HEK293T (cell line): ENCODE data around the gene PLCB1.

ENCODE experiments used
- CTCF ChIA-PET: fragments of 350-600 bp; formaldehyde crosslinking; extraction: SDS; loops from one replicate; lab custom pipeline; 2021; ENCODE audit warnings: antibody characterized with exemption, inconsistent platforms; lab: Yijun Ruan, JAX
- POLR2A ChIA-PET: fragments of 350-600 bp; formaldehyde crosslinking; extraction: SDS; loops from one replicate; lab custom pipeline; 2020; ENCODE audit warnings: antibody characterized with exemption, inconsistent platforms; lab: Yijun Ruan, JAX
- DNase-seq: peaks from one replicate; pipeline ENCODE4 v3.0.0; 2012; ENCODE audit warnings: mixed read lengths; ENCODE audit errors: extremely low spot score
- ARNT ChIP-seq: fragments of 450-650 bp; IDR thresholded peaks from 2 replicates; pipeline ENCODE4 v1.6.1; 2017; ENCODE audit warnings: mild to moderate bottlenecking
- BHLHE40 ChIP-seq: fragments of 450-650 bp; IDR thresholded peaks from 2 replicates; pipeline ENCODE4 v1.6.1; 2016; ENCODE audit warnings: mild to moderate bottlenecking, moderate library complexity, borderline replicate concordance
- CTBP1 ChIP-seq: fragments of 450-650 bp; IDR thresholded peaks from 2 replicates; pipeline ENCODE4 v1.6.1; 2016; ENCODE audit warnings: borderline replicate concordance
- ELF4 ChIP-seq: fragments of 450-650 bp; IDR thresholded peaks from 2 replicates; pipeline ENCODE4 v1.6.1; 2017; ENCODE audit warnings: antibody characterized with exemption
- FOXA1 ChIP-seq: fragments of 450-650 bp; IDR thresholded peaks from 2 replicates; pipeline ENCODE4 v1.6.1; 2016; ENCODE audit warnings: mild to moderate bottlenecking
- FOXK2 ChIP-seq: fragments of 450-650 bp; IDR thresholded peaks from 2 replicates; pipeline ENCODE4 v1.6.1; 2016; ENCODE audit warnings: mild to moderate bottlenecking
- FOXM1 ChIP-seq: fragments of 450-650 bp; IDR thresholded peaks from 2 replicates; pipeline ENCODE4 v1.6.1; 2017; ENCODE audit warnings: mild to moderate bottlenecking, borderline replicate concordance
- HDGF ChIP-seq: fragments of 450-650 bp; IDR thresholded peaks from 2 replicates; pipeline ENCODE4 v1.6.1; 2017; ENCODE audit warnings: antibody characterized with exemption, borderline replicate concordance
- L3MBTL2 ChIP-seq: fragments of 450-650 bp; conservative IDR thresholded peaks from 2 replicates; pipeline ENCODE4 v1.6.1; 2016; ENCODE audit warnings: mild to moderate bottlenecking
- LEF1 ChIP-seq: fragments of 450-650 bp; IDR thresholded peaks from 2 replicates; pipeline ENCODE4 v1.6.1; 2017; ENCODE audit warnings: mild to moderate bottlenecking, borderline replicate concordance
- NFRKB ChIP-seq: fragments of 450-650 bp; IDR thresholded peaks from 2 replicates; pipeline ENCODE4 v1.6.1; 2016; ENCODE audit warnings: mild to moderate bottlenecking, moderate library complexity
- PKNOX1 ChIP-seq: fragments of 450-650 bp; IDR thresholded peaks from 2 replicates; pipeline ENCODE4 v1.6.1; 2016
- SP1 ChIP-seq: fragments of 450-650 bp; IDR thresholded peaks from 2 replicates; pipeline ENCODE4 v1.6.1; 2017
- SUZ12 ChIP-seq: fragments of 450-650 bp; IDR thresholded peaks from 2 replicates; pipeline ENCODE4 v1.6.1; 2016; ENCODE audit warnings: mild to moderate bottlenecking
- TARDBP ChIP-seq: fragments of 450-650 bp; IDR thresholded peaks from 2 replicates; pipeline ENCODE4 v1.6.1; 2016
- ZNF384 ChIP-seq: fragments of 450-650 bp; IDR thresholded peaks from 2 replicates; pipeline ENCODE4 v1.6.1; 2016

PLCB1 gene

GRCh38 chr20:8421981-8422380 lies 289.9 kb downstream of the PLCB1 start:
- no peak for DNase-seq
- CTCF ChIA-PET, result no interaction called here
- TF ChIP-seq NFRKB (no peak), ARNT (no peak), ZNF384 (no peak), PKNOX1 (no peak), FOXM1 (no peak), SUZ12 (no peak), TARDBP (no peak), SP1 (no peak), BHLHE40 (no peak), L3MBTL2 (no peak)
- POLR2A ChIA-PET, result no interaction called here

GRCh38 chr20:8423482-8423881 lies 291.4 kb downstream of the PLCB1 start:
- no peak for DNase-seq
- no peak for TF ChIP-seq L3MBTL2
- TF ChIP-seq SP1, result no peak
- no peak for TF ChIP-seq BHLHE40
- no peak for TF ChIP-seq FOXK2
- TF ChIP-seq FOXM1, result no peak
- no peak for TF ChIP-seq HDGF
- no peak for TF ChIP-seq LEF1
- TF ChIP-seq SUZ12, result no peak
- no peak for TF ChIP-seq PKNOX1
- no peak for TF ChIP-seq ELF4
- TF ChIP-seq TARDBP, result no peak
- TF ChIP-seq CTBP1, result no peak
- no peak for TF ChIP-seq ARNT
- CTCF ChIA-PET, result no interaction called here

GRCh38 chr20:8424010-8424409 lies 291.9 kb downstream of the PLCB1 start:
- POLR2A ChIA-PET, result no interaction called here
- CTCF ChIA-PET, result no interaction called here
- DNase-seq, result no peak
- TF ChIP-seq TARDBP, result no peak
- no peak for TF ChIP-seq ELF4
- no peak for TF ChIP-seq SP1
- TF ChIP-seq ARNT, result no peak
- no peak for TF ChIP-seq FOXK2
- no peak for TF ChIP-seq SUZ12
- no peak for TF ChIP-seq BHLHE40
- TF ChIP-seq NFRKB, result no peak
- TF ChIP-seq ZNF384, result no peak
- no peak for TF ChIP-seq FOXM1
- no peak for TF ChIP-seq FOXA1
- no peak for TF ChIP-seq L3MBTL2
- TF ChIP-seq CTBP1, result no peak
- TF ChIP-seq PKNOX1, result no peak
- TF ChIP-seq HDGF, result no peak

More at GRCh38 chr20:8423482-8423881, 291.4 kb downstream of the PLCB1 start:
- POLR2A ChIA-PET, result no interaction called here

GRCh38 chr20:8425016-8425415 lies 292.9 kb downstream of the PLCB1 start:
- no peak for DNase-seq
- ChIA-PET POLR2A (no interaction called here), CTCF (no interaction called here)
- TF ChIP-seq BHLHE40 (no peak), ZNF384 (no peak), FOXK2 (no peak), LEF1 (no peak), ELF4 (no peak), PKNOX1 (no peak), HDGF (no peak)

- ChIA-PET CTCF (no interaction called here), POLR2A (interaction anchor here (0.7 kb wide), 1 partner anchor 648 kb away, joined by 3 read pairs; no protein-coding TSS in a partner anchor)
- no peak for DNase-seq
- no peak for TF ChIP-seq HDGF
These were observed 293.7 kb downstream of the PLCB1 start for GRCh38 chr20:8425802-8426201.

- ChIA-PET POLR2A (no interaction called here), CTCF (interaction anchor here (0.7 kb wide), 1 partner anchor 12 kb away, joined by 3 read pairs; no protein-coding TSS in a partner anchor)
- TF ChIP-seq L3MBTL2, result no peak
- no peak for TF ChIP-seq SUZ12
- no peak for TF ChIP-seq ELF4
- TF ChIP-seq ARNT, result no peak
- no peak for TF ChIP-seq BHLHE40
- TF ChIP-seq TARDBP, result no peak
- no peak for TF ChIP-seq ZNF384
- DNase-seq, result no peak
These were observed 295.5 kb downstream of the PLCB1 start for GRCh38 chr20:8427419-8428040.
